Measurements from ENCODE around the gene TXNRD2.

TXNRD2 gene

GRCh38 chr22:19892257-19892879, 49.2 kb downstream of the TXNRD2 start:
- TF ChIP-seq CTCF (IDR thresholded peaks at IDR 0.05; ENCODE audit: poor library complexity, severe bottlenecking) = no peak
- H3K4me1 ChIP-seq (ENCODE audit: insufficient read depth, poor library complexity, severe bottlenecking) = peaks cover 22% of the 10 kb centered on the region
- no peak for DNase-seq (ENCODE audit: low spot score)

GRCh38 chr22:19891317-19892256, 50.0 kb downstream of the TXNRD2 start:
- ATAC-seq (ENCODE audit: low read depth) (peak; percentile 89), DNase-seq (ENCODE audit: low spot score) (no peak)
- Histone ChIP-seq H3K27ac (ENCODE audit: poor library complexity, severe bottlenecking) (peak overlapping the region; percentile 96), H3K9me3 (ENCODE audit: severe bottlenecking) (no peaks in the 10 kb centered on the region), H3K4me3 (ENCODE audit: severe bottlenecking) (no peak overlapping the region), H3K4me1 (ENCODE audit: insufficient read depth, poor library complexity, severe bottlenecking) (peaks cover 30% of the 10 kb centered on the region), H3K27me3 (ENCODE audit: insufficient read depth, poor library complexity, severe bottlenecking) (no peaks in the 10 kb centered on the region), H3K36me3 (ENCODE audit: low read depth) (peaks cover 10% of the 10 kb centered on the region)
- TF ChIP-seq CTCF (IDR thresholded peaks at IDR 0.05; ENCODE audit: poor library complexity, severe bottlenecking) = no peak

More at GRCh38 chr22:19892257-19892879, 49.2 kb downstream of the TXNRD2 start:
- ATAC-seq (ENCODE audit: low read depth) = peak; percentile 16
- Histone ChIP-seq H3K36me3 (ENCODE audit: low read depth) (peaks cover 10% of the 10 kb centered on the region), H3K27me3 (ENCODE audit: insufficient read depth, poor library complexity, severe bottlenecking) (no peaks in the 10 kb centered on the region), H3K9me3 (ENCODE audit: severe bottlenecking) (no peaks in the 10 kb centered on the region), H3K4me3 (ENCODE audit: severe bottlenecking) (no peak overlapping the region), H3K27ac (ENCODE audit: poor library complexity, severe bottlenecking) (peak overlapping the region; percentile 96)

- no peak for TF ChIP-seq CTCF (IDR thresholded peaks at IDR 0.05; ENCODE audit: poor library complexity, severe bottlenecking)
- Histone ChIP-seq H3K27me3 (ENCODE audit: insufficient read depth, poor library complexity, severe bottlenecking) (no peaks in the 10 kb centered on the region), H3K4me3 (ENCODE audit: severe bottlenecking) (no peak overlapping the region), H3K4me1 (ENCODE audit: insufficient read depth, poor library complexity, severe bottlenecking) (peaks cover 32% of the 10 kb centered on the region), H3K36me3 (ENCODE audit: low read depth) (peaks cover 10% of the 10 kb centered on the region), H3K9me3 (ENCODE audit: severe bottlenecking) (no peaks in the 10 kb centered on the region), H3K27ac (ENCODE audit: poor library complexity, severe bottlenecking) (peak overlapping the region; percentile 96)
- ATAC-seq (ENCODE audit: low read depth) (no peak), DNase-seq (ENCODE audit: low spot score) (no peak)
Measured at GRCh38 chr22:19890502-19891316, 50.9 kb downstream of the TXNRD2 start.

- Histone ChIP-seq H3K9me3 (ENCODE audit: severe bottlenecking) (no peaks in the 10 kb centered on the region), H3K36me3 (ENCODE audit: low read depth) (peaks cover 10% of the 10 kb centered on the region), H3K27ac (ENCODE audit: poor library complexity, severe bottlenecking) (peak overlapping the region; percentile 96), H3K4me3 (ENCODE audit: severe bottlenecking) (no peak overlapping the region), H3K4me1 (ENCODE audit: insufficient read depth, poor library complexity, severe bottlenecking) (peaks cover 32% of the 10 kb centered on the region), H3K27me3 (ENCODE audit: insufficient read depth, poor library complexity, severe bottlenecking) (no peaks in the 10 kb centered on the region)
- no peak for TF ChIP-seq CTCF (IDR thresholded peaks at IDR 0.05; ENCODE audit: poor library complexity, severe bottlenecking)
- DNase-seq (ENCODE audit: low spot score) = no peak
- no peak for ATAC-seq (ENCODE audit: low read depth)
Measured at GRCh38 chr22:19889951-19890350, 51.7 kb downstream of the TXNRD2 start.
